ENCODE data around the gene GYPA. TPM values are rescaled to one million over a fixed set of nuclear protein-coding genes. Genes with fewer than 3 reads are reported as not detected.
"Not testable (repeated sequence)": the region's sequence is repeated elsewhere in the genome, so short reads cannot be mapped to it uniquely, and the experiment has no call there.

Gene GYPA
- total RNA-seq, 2 experiments from 2014 or later, result not detected

- not testable (repeated sequence) for H3K36me3 Mint-ChIP-seq, H3K27me3 Mint-ChIP-seq, H3K4me1 Mint-ChIP-seq, H3K9me3 Mint-ChIP-seq, H3K27ac Mint-ChIP-seq, DNase-seq, H3K4me3 Mint-ChIP-seq
Measured at GRCh38 chr4:144139991-144140390, 527 bp downstream of the GYPA start.

- not testable (repeated sequence) for H3K9me3 Mint-ChIP-seq, H3K27ac Mint-ChIP-seq, H3K4me1 Mint-ChIP-seq, DNase-seq, H3K36me3 Mint-ChIP-seq, H3K4me3 Mint-ChIP-seq, H3K27me3 Mint-ChIP-seq
Measured at GRCh38 chr4:144139547-144139946, 971 bp downstream of the GYPA start.

- H3K9me3 Mint-ChIP-seq, H3K36me3 Mint-ChIP-seq, H3K27me3 Mint-ChIP-seq, DNase-seq, H3K4me3 Mint-ChIP-seq, H3K4me1 Mint-ChIP-seq, H3K27ac Mint-ChIP-seq: not testable (repeated sequence)
Measured at GRCh38 chr4:144138239-144138638, 2.3 kb downstream of the GYPA start.

- not testable (repeated sequence) for H3K27ac Mint-ChIP-seq, H3K4me1 Mint-ChIP-seq, H3K9me3 Mint-ChIP-seq, DNase-seq, H3K27me3 Mint-ChIP-seq, H3K36me3 Mint-ChIP-seq, H3K4me3 Mint-ChIP-seq
Measured at GRCh38 chr4:144137137-144137931, 3.2 kb downstream of the GYPA start.

GRCh38 chr4:144136189-144136588 is 4.3 kb downstream of the GYPA start:
- not testable (repeated sequence) for H3K9me3 Mint-ChIP-seq, H3K4me3 Mint-ChIP-seq, H3K27ac Mint-ChIP-seq, H3K36me3 Mint-ChIP-seq, H3K4me1 Mint-ChIP-seq, DNase-seq, H3K27me3 Mint-ChIP-seq

GRCh38 chr4:144130167-144130566 is 10.4 kb downstream of the GYPA start:
- not testable (repeated sequence) for H3K27me3 Mint-ChIP-seq, H3K4me3 Mint-ChIP-seq, H3K9me3 Mint-ChIP-seq, DNase-seq, H3K27ac Mint-ChIP-seq, H3K4me1 Mint-ChIP-seq, H3K36me3 Mint-ChIP-seq

GRCh38 chr4:144129336-144129875 is 11.1 kb downstream of the GYPA start:
- H3K4me3 Mint-ChIP-seq, result not testable (repeated sequence)

GRCh38 chr4:144128709-144129320 is 11.7 kb downstream of the GYPA start:
- not testable (repeated sequence) for DNase-seq, H3K4me1 Mint-ChIP-seq, H3K27ac Mint-ChIP-seq, H3K9me3 Mint-ChIP-seq, H3K4me3 Mint-ChIP-seq, H3K27me3 Mint-ChIP-seq, H3K36me3 Mint-ChIP-seq

More at GRCh38 chr4:144129336-144129875, 11.1 kb downstream of the GYPA start:
- H3K27ac Mint-ChIP-seq, H3K9me3 Mint-ChIP-seq, H3K36me3 Mint-ChIP-seq, DNase-seq, H3K27me3 Mint-ChIP-seq, H3K4me1 Mint-ChIP-seq: not testable (repeated sequence)

GRCh38 chr4:144125109-144125508 is 15.4 kb downstream of the GYPA start:
- H3K4me1 Mint-ChIP-seq, H3K27ac Mint-ChIP-seq, H3K9me3 Mint-ChIP-seq, DNase-seq, H3K36me3 Mint-ChIP-seq, H3K27me3 Mint-ChIP-seq, H3K4me3 Mint-ChIP-seq: not testable (repeated sequence)

- not testable (repeated sequence) for H3K36me3 Mint-ChIP-seq, DNase-seq, H3K27ac Mint-ChIP-seq, H3K4me3 Mint-ChIP-seq, H3K27me3 Mint-ChIP-seq, H3K9me3 Mint-ChIP-seq, H3K4me1 Mint-ChIP-seq
Measured at GRCh38 chr4:144123982-144124635, 16.4 kb downstream of the GYPA start.

- not testable (repeated sequence) for H3K4me3 Mint-ChIP-seq, H3K27ac Mint-ChIP-seq, H3K36me3 Mint-ChIP-seq
Measured at GRCh38 chr4:144123269-144123668, 17.2 kb downstream of the GYPA start.

GRCh38 chr4:144119752-144120151 is 20.8 kb downstream of the GYPA start:
- not testable (repeated sequence) for H3K36me3 Mint-ChIP-seq, H3K4me3 Mint-ChIP-seq, H3K4me1 Mint-ChIP-seq, DNase-seq, H3K9me3 Mint-ChIP-seq, H3K27ac Mint-ChIP-seq, H3K27me3 Mint-ChIP-seq

More at GRCh38 chr4:144123269-144123668, 17.2 kb downstream of the GYPA start:
- H3K9me3 Mint-ChIP-seq, H3K4me1 Mint-ChIP-seq, DNase-seq, H3K27me3 Mint-ChIP-seq: not testable (repeated sequence)

GRCh38 chr4:144115519-144115918 is 25.0 kb downstream of the GYPA start:
- Mint-ChIP-seq H3K27me3 (peaks cover 9% of the 10 kb centered on the region), H3K9me3 (no peaks in the 10 kb centered on the region), H3K36me3 (no peaks in the 10 kb centered on the region), H3K27ac (no peak overlapping the region), H3K4me1 (no peaks in the 10 kb centered on the region), H3K4me3 (no peak overlapping the region)
- no peak for DNase-seq

- DNase-seq, result no peak
- Mint-ChIP-seq H3K4me1 (no peaks in the 10 kb centered on the region), H3K4me3 (no peak overlapping the region), H3K27me3 (peaks cover 9% of the 10 kb centered on the region), H3K36me3 (no peaks in the 10 kb centered on the region), H3K9me3 (no peaks in the 10 kb centered on the region), H3K27ac (no peak overlapping the region)
Measured at GRCh38 chr4:144113546-144113945, 27.0 kb downstream of the GYPA start.

GRCh38 chr4:144104509-144105130 is 35.9 kb downstream of the GYPA start:
- no peak for DNase-seq
- Mint-ChIP-seq H3K4me1 (no peaks in the 10 kb centered on the region), H3K27me3 (peaks cover 4% of the 10 kb centered on the region), H3K27ac (no peak overlapping the region), H3K9me3 (no peaks in the 10 kb centered on the region), H3K36me3 (no peaks in the 10 kb centered on the region), H3K4me3 (no peak overlapping the region)

Measured in activated naive CD8-positive, alpha-beta T cell treated with anti-CD3 and anti-CD28 coated beads for 36 hours (primary cell).